HepG2 (cell line): ENCODE measurements around the gene LIPC. TPM values are rescaled to one million over a fixed set of nuclear protein-coding genes. Genes with fewer than 3 reads are reported as not detected.
A peak's percentile ranks its signal among the peaks of the same experiment; 100 is the strongest.

Experiments
- ERF ChIP-seq: IDR thresholded peaks from 2 replicates; pipeline ENCODE4 v1.6.1; 2018; ENCODE audit warnings: missing biosample characterization, missing genetic modification reagents
- HHEX ChIP-seq: IDR thresholded peaks from 2 replicates; pipeline ENCODE4 v1.6.1; 2016; ENCODE audit warnings: control low read depth
- HMGA1 ChIP-seq: sonication (generic); formaldehyde crosslinking; conservative IDR thresholded peaks from 2 replicates; pipeline ENCODE4 v1.4.0; 2020; ENCODE audit warnings: missing genetic modification reagents
- HNRNPLL ChIP-seq: fragments of 200-400 bp; formaldehyde crosslinking; IDR thresholded peaks from 2 replicates; pipeline ENCODE4 v1.6.1; 2017; ENCODE audit warnings: mild to moderate bottlenecking, low read depth, low read length; ENCODE audit not compliant: poor library complexity, severe bottlenecking
- HNRNPUL1 ChIP-seq: fragments of 200-400 bp; formaldehyde crosslinking; IDR thresholded peaks from 2 replicates; pipeline ENCODE4 v1.6.1; 2017; ENCODE audit warnings: low read depth, mild to moderate bottlenecking, low read length, moderate library complexity
- KAT2B ChIP-seq: fragments of 150-350 bp; IDR thresholded peaks from 2 replicates; pipeline ENCODE4 v1.6.1; 2014; ENCODE audit warnings: low read depth, low read length, borderline replicate concordance
- MXI1 ChIP-seq: IDR thresholded peaks from 3 replicates; pipeline ENCODE4 v1.6.1; 2012; ENCODE audit warnings: low read depth, low read length, inconsistent platforms, borderline replicate concordance
- SP4 ChIP-seq: sonication (generic); formaldehyde crosslinking; IDR thresholded peaks from 2 replicates; pipeline ENCODE4 v1.8.1; 2023; ENCODE audit warnings: mild to moderate bottlenecking, missing genetic modification reagents
- THAP11 ChIP-seq: IDR thresholded peaks from 2 replicates; pipeline ENCODE4 v1.6.1; 2016; ENCODE audit warnings: missing biosample characterization, missing genetic modification reagents
- U2AF1 ChIP-seq: fragments of 200-400 bp; formaldehyde crosslinking; optimal IDR thresholded peaks from 2 replicates; pipeline ENCODE3; 2017; ENCODE audit warnings: mild to moderate bottlenecking, low read depth, low read length
- ZBTB7B ChIP-seq: sonication (generic); formaldehyde crosslinking; IDR thresholded peaks from 2 replicates; pipeline ENCODE4 v1.4.0; 2020; ENCODE audit warnings: missing genetic modification reagents
- ZFP36 ChIP-seq: fragments of 150-350 bp; IDR thresholded peaks from 2 replicates; pipeline ENCODE4 v1.6.1; 2018; ENCODE audit warnings: borderline replicate concordance, low read length, low read depth; ENCODE audit not compliant: partially characterized antibody
- ZFP91 ChIP-seq: sonication (generic); formaldehyde crosslinking; IDR thresholded peaks from 2 replicates; pipeline ENCODE4 v1.9.0; 2022; ENCODE audit warnings: missing genetic modification reagents, mild to moderate bottlenecking, borderline replicate concordance
- ZGPAT ChIP-seq: IDR thresholded peaks from 2 replicates; pipeline ENCODE4 v1.6.1; 2016; ENCODE audit warnings: mild to moderate bottlenecking
- ZKSCAN1 ChIP-seq: fragments of 150-350 bp; IDR thresholded peaks from 2 replicates; pipeline ENCODE4 v1.6.1; 2014; ENCODE audit warnings: low read length
- ZNF160 ChIP-seq: sonication (generic); formaldehyde crosslinking; IDR thresholded peaks from 2 replicates; pipeline ENCODE4 v1.8.0; 2022; ENCODE audit warnings: mild to moderate bottlenecking, inconsistent platforms, missing genetic modification reagents
- ZNF7 ChIP-seq: IDR thresholded peaks from 2 replicates; pipeline ENCODE4 v1.6.1; 2016; ENCODE audit warnings: missing biosample characterization, missing genetic modification reagents
- ZNF878 ChIP-seq: sonication (generic); formaldehyde crosslinking; IDR thresholded peaks from 2 replicates; pipeline ENCODE4 v1.8.1; 2023; ENCODE audit warnings: mild to moderate bottlenecking, missing genetic modification reagents, moderate library complexity
- polyA plus RNA-seq, 8 experiments: library from polyadenylated mRNA; depleted of rRNA in 3 of 8; stranded (reverse) in 7 of 8; unstranded in 1 of 8; fragments of >200 nt; fragmentation: Illumina TruSeq in 4 of 8; extraction: Trizol in 4 of 8; gene quantifications; 2 replicates each; pipeline versions ENCODE4 v1.2.1 to v1.2.3, GENCODE V29; 2011 to 2016; ENCODE audit warnings: low read depth in 4 of 8, missing spikeins in 1 of 8, mixed read lengths in 1 of 8; ENCODE audit not compliant: insufficient read depth in 1 of 8
- total RNA-seq, 5 experiments: library from RNA; depleted of rRNA; stranded (reverse); fragments of >200 nt; fragmentation: Illumina TruSeq; extraction: Trizol; gene quantifications; 2 replicates each; pipeline ENCODE4 v1.2.3, GENCODE V29; 2016; ENCODE audit warnings: low read depth in 1 of 5
- TF ChIP-seq, protein P1 (sequence below): sonication (generic); formaldehyde crosslinking; IDR thresholded peaks from 2 replicates; pipeline ENCODE4 v1.8.0; 2022; ENCODE audit warnings: missing genetic modification reagents, mild to moderate bottlenecking, moderate library complexity, borderline replicate concordance
- TF ChIP-seq, protein P2 (sequence below): sonication (generic); formaldehyde crosslinking; IDR thresholded peaks from 2 replicates; pipeline ENCODE4 v1.4.0; 2020; ENCODE audit warnings: missing genetic modification reagents, borderline replicate concordance
- TF ChIP-seq, protein P3 (sequence below): sonication (generic); formaldehyde crosslinking; IDR thresholded peaks from 2 replicates; pipeline ENCODE4 v1.4.0; 2020; ENCODE audit warnings: missing genetic modification reagents, mild to moderate bottlenecking, borderline replicate concordance

LIPC gene
- total and polyA plus RNA-seq, 2 of the 13 experiments (the other 11 are each of a cell fraction or from before 2014, with no cell fraction given) = 26.0 to 38.0 TPM

DNA sequence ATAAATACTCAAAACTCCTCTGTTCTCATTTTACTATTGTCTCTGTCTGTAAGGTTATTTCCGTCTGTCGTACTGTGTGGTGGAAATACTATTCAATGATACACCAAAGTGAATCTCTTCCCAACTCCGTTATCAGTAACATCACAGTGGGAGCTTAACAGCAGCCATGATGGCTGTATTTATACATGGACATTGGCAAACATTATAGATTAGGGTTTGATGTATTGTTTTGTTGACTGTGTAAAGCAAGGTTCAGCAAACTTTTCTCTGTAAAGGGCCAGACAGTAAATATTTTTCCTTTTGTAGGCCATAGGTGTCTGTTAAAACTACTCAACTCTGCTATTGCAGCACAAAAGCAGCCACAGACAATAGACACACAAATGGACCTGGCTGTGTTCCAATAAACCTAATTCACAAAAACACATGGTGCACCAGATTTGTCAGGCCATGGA lies 23.2 kb downstream of the LIPC start (continued):
- no peak for TF ChIP-seq HNRNPUL1
- no peak for TF ChIP-seq KAT2B
- 0 out of 3 replicates have a peak, but pooled peaks have one; percentile 9 for TF ChIP-seq MXI1
- TF ChIP-seq ZFP91 (CRISPR knock-in tag) = no peak
- TF ChIP-seq SP4 (CRISPR knock-in tag) = no peak
- no peak for TF ChIP-seq ZBTB7B (CRISPR knock-in tag)
- TF ChIP-seq, protein P1, sequence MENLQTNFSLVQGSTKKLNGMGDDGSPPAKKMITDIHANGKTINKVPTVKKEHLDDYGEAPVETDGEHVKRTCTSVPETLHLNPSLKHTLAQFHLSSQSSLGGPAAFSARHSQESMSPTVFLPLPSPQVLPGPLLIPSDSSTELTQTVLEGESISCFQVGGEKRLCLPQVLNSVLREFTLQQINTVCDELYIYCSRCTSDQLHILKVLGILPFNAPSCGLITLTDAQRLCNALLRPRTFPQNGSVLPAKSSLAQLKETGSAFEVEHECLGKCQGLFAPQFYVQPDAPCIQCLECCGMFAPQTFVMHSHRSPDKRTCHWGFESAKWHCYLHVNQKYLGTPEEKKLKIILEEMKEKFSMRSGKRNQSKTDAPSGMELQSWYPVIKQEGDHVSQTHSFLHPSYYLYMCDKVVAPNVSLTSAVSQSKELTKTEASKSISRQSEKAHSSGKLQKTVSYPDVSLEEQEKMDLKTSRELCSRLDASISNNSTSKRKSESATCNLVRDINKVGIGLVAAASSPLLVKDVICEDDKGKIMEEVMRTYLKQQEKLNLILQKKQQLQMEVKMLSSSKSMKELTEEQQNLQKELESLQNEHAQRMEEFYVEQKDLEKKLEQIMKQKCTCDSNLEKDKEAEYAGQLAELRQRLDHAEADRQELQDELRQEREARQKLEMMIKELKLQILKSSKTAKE (CRISPR knock-in tag) = peak; percentile 91
- TF ChIP-seq U2AF1 = no peak
- no peak for TF ChIP-seq ZFP36
- no peak for TF ChIP-seq HNRNPLL
- TF ChIP-seq THAP11 (CRISPR knock-in tag) = 0 out of 2 replicates have a peak, but pooled peaks have one; percentile 30
- TF ChIP-seq, protein P2, sequence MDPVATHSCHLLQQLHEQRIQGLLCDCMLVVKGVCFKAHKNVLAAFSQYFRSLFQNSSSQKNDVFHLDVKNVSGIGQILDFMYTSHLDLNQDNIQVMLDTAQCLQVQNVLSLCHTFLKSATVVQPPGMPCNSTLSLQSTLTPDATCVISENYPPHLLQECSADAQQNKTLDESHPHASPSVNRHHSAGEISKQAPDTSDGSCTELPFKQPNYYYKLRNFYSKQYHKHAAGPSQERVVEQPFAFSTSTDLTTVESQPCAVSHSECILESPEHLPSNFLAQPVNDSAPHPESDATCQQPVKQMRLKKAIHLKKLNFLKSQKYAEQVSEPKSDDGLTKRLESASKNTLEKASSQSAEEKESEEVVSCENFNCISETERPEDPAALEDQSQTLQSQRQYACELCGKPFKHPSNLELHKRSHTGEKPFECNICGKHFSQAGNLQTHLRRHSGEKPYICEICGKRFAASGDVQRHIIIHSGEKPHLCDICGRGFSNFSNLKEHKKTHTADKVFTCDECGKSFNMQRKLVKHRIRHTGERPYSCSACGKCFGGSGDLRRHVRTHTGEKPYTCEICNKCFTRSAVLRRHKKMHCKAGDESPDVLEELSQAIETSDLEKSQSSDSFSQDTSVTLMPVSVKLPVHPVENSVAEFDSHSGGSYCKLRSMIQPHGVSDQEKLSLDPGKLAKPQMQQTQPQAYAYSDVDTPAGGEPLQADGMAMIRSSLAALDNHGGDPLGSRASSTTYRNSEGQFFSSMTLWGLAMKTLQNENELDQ (CRISPR knock-in tag) = no peak
- TF ChIP-seq ERF (CRISPR knock-in tag) = peak; percentile 41; the same call in 1 of the 2 replicates
- TF ChIP-seq, protein P3, sequence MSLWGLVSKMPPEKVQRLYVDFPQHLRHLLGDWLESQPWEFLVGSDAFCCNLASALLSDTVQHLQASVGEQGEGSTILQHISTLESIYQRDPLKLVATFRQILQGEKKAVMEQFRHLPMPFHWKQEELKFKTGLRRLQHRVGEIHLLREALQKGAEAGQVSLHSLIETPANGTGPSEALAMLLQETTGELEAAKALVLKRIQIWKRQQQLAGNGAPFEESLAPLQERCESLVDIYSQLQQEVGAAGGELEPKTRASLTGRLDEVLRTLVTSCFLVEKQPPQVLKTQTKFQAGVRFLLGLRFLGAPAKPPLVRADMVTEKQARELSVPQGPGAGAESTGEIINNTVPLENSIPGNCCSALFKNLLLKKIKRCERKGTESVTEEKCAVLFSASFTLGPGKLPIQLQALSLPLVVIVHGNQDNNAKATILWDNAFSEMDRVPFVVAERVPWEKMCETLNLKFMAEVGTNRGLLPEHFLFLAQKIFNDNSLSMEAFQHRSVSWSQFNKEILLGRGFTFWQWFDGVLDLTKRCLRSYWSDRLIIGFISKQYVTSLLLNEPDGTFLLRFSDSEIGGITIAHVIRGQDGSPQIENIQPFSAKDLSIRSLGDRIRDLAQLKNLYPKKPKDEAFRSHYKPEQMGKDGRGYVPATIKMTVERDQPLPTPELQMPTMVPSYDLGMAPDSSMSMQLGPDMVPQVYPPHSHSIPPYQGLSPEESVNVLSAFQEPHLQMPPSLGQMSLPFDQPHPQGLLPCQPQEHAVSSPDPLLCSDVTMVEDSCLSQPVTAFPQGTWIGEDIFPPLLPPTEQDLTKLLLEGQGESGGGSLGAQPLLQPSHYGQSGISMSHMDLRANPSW (CRISPR knock-in tag) = no peak
- TF ChIP-seq ZNF7 (CRISPR knock-in tag) = no peak
- no peak for TF ChIP-seq HMGA1
- peak; percentile 78 for TF ChIP-seq ZGPAT
- no peak for TF ChIP-seq ZKSCAN1
- peak; percentile 85 for TF ChIP-seq HHEX (CRISPR knock-in tag)
- no peak for TF ChIP-seq ZNF160
- TF ChIP-seq ZNF878 (CRISPR knock-in tag) = no peak
